NCI-H2196 treated with DMSO at 0.1 percent for 48 hours (cell line): ENCODE measurements around the gene CSNK1D.
"Not testable (repeated sequence)": the region's sequence is repeated elsewhere in the genome, so short reads cannot be mapped to it uniquely, and the experiment has no call there.

Experiments
- DNase-seq: peaks from one replicate; lab custom pipeline; 2025; ENCODE audit not compliant: unreplicated experiment; lab: John Stamatoyannopoulos, UW

Gene CSNK1D

GRCh38 chr17:82195675-82196672 is 77.5 kb downstream of the CSNK1D start:
- no peak for DNase-seq

- DNase-seq: no peak
These were observed 78.7 kb downstream of the CSNK1D start for GRCh38 chr17:82194765-82195164.

- no peak for DNase-seq
These were observed 79.8 kb downstream of the CSNK1D start for GRCh38 chr17:82193520-82194220.

- DNase-seq: not testable (repeated sequence)
These were observed 80.5 kb downstream of the CSNK1D start for GRCh38 chr17:82193050-82193449.
